ENCODE results near the gene TRAF6.
"Not testable (repeated sequence)": the region's sequence is repeated elsewhere in the genome, so short reads cannot be mapped to it uniquely, and the experiment has no call there.

The TRAF6 gene

DNA sequence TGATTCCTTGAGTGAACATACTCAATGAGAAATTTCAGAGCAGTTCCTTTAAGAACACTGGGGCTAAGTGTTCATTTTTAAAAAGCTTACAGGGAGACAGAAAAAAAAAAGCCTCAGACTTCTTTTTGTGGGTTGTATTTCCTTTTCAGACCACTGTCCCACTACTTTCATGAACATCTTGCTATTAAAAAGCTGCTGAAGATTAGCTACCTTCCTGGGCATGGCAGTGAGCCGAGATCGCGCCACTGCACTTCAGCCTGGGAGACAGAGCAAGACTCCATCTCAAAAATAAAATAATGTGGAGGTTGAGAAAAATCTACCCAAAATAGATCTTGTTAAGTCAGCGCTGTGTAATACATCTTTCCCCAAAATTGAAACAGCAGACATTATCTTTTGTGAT lies 10.8 kb downstream of the TRAF6 start:
- Histone ChIP-seq H3K27ac (no peak overlapping the region), H3K4me3 (no peak overlapping the region)

DNA sequence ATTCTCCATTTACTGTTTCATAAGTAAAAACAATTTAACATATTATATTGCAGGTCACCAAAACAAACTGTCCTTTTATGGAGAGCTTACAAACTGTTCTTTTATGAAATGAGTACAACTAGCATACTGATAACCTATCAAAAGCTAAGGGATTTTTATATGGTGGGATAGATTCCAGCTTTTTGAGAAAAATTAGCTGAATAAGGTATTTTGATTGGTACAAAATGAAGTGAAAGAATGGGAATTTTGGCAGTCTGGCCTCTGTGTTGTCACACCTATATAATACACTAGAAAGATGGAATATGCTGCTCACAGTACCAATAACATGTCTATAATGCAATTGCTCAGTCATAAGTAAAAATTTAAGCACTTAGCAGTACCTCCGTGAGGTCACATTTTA lies 11.4 kb downstream of the TRAF6 start:
- Histone ChIP-seq H3K4me3 (no peak overlapping the region), H3K27ac (no peak overlapping the region)

DNA sequence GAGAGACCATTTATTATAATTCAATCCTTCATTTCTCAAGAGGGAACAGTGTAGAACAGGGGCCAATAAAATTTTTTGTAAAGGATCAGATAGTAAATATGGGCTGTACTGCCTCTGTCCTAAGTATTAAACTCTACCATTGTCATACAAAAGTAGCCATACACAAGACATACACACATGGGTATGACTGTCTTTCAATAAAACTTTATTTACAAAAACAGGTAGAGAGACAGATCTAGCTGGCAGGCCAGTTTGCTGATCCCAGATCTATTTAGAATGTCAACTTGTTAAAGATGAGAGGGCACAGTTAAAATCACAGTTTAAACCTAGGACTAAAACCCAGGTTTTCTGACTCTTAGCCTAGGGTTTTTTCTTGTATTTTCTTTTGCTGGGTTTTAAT lies 16.7 kb downstream of the TRAF6 start:
- Histone ChIP-seq H3K4me3 (no peak overlapping the region), H3K27ac (no peak overlapping the region)

DNA sequence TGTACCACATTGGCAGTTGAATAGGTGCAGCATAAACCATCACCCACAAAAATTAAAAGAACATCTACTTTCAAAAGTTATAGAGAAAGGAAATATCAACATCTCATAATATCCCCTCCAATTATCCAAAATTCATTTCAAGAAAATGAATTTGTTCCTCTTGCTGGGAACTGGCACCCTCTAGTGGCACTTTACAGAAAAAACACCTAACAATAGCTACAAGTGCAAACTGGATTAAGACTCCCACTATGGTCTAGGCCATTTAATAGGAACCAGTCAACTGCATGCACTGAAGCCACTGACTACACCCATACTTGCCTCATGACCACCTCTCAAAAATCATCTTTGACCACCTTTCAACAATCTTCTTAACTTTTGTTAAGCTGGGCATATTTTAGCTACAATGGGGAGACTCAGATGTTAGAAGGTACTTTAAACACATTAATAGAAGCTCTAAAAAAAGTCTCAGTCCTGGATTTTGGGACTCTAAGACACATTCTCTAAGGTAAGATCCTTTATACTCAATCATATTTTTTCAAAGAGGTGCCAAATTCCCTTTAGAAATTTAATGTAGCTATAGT lies 17.3 kb downstream of the TRAF6 start:
- Histone ChIP-seq H3K27ac (no peak overlapping the region), H3K4me3 (no peak overlapping the region)

DNA sequence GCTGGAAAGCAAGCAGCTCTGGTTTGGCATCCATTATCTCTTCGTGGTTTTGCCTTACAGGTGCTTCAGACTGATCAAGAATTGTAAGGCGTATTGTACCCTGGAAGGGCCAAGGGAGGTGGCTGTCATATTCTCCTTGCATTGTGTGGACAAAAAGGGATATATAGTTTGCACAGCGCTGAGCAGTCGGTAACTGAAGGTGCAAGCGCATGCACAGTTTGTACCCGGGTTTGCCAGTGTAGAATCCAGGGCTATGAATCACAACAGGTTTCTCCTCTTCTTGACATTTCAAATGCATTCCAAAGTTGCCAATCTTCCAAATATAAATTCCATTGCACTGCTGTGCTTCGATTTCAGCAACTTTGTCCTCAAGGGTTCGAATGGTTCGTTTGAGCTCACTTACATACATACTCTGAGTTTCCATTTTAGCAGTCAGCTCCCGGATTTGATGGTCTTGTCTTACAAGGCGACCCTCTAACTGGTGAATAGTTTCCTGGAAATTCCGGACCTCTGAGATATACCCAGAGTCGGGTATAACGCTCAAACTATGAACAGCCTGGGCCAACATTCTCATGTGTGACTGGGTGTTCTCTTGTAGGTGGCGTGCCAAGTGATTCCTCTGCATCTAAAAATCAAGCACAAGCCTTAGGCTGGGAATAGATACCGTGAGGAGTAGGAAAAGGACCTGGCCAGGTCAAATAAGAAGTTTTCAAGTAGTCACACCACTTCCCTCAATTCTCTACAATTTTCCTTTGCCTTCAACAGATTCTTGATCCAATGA lies 19.9 kb downstream of the TRAF6 start:
- no peak overlapping the region for H3K4me3 ChIP-seq
- H3K27ac ChIP-seq, result no peak overlapping the region

DNA sequence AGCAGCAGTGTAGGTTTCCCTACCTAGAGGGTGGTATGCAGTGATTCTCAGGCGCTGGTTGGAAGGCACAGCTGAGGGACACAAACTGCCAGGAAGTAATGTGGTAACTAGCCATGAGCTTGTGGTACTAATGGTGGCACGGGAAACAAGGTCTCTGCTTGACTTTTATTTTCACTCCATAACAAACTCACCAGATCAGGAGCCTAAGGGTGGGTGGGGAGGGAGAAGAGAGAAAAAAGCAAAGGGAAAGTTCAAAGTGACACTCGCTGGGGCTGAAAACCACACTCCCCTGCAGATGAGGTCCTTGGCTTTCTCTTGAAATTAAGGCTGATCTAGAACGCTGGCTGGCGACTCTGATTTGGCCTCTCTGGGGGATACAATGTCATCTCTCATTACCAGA lies 22.0 kb downstream of the TRAF6 start:
- no peak overlapping the region for H3K4me3 ChIP-seq
- H3K27ac ChIP-seq, result peak overlapping the region in 15 of 21 experiments; percentile 7 to 74 (median 46)

DNA sequence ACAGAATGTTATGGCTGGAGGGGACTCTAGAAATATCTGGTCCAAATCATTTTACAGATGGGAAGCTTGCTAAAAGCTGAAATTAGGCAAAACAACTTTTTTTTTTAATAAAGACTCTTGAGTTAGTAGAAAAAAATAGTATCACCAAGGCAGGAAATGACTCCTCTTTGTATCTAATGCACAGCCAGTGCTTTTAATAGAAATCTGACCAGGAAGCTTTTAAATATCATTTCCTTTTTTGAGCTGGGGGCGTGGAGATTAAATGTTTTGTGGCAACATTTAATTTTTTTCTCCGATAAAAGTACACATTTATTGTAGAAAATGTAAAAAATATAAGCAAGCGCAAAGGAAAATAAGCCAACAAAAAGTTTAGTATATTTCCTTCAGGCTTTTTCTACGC lies 22.5 kb downstream of the TRAF6 start:
- Histone ChIP-seq H3K27ac (peak overlapping the region in 12 of 21 experiments; percentile 7 to 74 (median 44)), H3K4me3 (no peak overlapping the region)

DNA sequence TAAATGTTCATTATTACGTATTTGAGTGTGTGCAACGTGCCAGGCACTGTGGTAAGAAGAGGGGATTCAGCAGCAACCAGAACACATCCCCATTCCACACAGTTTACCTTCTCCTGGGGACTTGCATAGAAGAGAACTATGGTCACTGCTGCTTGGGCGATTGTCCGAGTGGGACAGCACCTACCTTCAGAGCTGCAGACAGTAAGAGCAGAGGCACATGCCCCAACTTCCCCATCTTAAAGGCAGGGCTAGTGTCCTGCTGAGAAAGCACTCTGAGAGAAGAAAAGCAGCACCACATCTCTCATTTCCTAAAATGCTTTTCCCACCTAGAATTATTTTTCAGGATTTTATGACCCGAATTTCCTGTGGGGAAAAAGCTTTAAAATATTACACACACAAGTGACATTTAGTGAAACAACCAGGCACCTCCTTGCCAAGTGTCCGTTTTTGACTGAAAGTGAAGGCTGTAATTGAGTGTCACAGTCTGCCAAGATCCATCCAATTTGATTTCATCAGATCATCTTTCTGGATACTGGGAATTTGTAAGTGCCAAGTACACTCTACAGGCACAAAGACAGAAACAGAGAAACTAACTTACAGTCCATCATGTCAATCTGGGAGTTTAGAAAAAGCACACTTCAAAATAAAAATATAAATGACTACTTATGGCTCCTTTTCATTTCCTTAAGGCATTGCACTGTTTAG lies 24.6 kb downstream of the TRAF6 start:
- Histone ChIP-seq H3K4me3 (no peak overlapping the region), H3K27ac (no peak overlapping the region)

DNA sequence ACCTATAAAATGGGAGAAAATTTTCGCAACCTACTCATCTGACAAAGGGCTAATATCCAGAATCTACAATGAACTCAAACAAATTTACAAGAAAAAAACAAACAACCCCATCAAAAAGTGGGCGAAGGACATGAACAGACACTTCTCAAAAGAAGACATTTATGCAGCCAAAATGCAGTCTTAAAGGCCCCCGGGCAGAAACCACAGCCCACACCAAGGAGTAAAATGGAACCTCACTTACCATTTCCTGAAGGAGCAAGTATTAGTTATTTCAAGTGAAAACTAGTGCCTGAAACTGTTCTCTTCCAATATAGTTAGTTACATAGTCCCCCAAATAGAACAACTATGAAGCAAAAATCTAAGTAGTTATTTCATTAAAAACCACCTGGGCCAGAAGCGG lies 27.0 kb downstream of the TRAF6 start:
- H3K4me3 ChIP-seq, H3K27ac ChIP-seq: not testable (repeated sequence)

DNA sequence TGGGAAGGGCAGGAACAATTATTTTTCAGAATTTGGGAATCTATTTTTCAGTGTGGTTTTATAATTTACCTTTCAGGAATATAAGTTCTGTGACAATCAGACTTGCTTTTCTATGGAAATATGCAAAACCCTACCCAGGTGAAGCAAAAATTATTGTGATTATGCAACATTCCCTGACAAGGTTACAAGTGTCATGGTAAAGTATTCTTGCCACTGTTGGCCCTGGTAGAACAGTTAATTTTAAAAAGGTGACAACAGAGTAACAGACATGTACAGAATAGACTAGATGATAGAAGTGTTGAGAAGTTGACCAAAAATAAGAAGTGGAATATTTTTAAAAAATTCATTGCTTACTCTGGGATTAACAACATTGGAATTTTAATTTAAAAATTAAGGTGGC lies 29.2 kb downstream of the TRAF6 start:
- Histone ChIP-seq H3K4me3 (no peak overlapping the region), H3K27ac (no peak overlapping the region)

DNA sequence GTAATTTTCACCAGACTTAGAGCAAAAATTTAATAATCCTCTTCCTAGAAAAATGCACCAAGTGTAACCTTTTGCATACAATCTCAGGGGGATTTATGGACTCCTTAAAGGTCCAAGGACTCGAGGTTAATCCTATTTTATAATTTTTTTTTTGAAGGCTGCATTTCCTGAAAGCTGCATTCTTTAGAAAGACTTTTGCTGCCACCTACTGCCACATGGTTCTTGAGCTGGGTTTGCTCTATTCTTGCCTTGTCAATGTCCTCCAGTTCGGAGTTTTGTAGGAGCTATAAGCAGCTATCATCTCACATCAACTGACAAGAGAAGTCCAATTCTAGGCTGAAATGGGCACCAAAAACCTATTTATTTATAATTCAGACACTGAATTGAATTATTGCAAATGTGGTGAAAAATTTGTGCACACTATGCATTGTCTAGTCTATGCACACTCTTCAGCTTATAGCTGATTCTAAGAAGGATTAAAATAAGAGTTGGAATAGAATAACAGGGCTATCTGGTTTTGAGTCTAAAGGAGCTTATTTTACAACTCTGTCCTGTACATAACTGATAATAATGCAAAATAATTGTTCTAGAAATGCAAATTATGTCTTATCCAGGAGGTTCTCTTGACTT lies 31.3 kb downstream of the TRAF6 start:
- Histone ChIP-seq H3K4me3 (no peak overlapping the region), H3K27ac (no peak overlapping the region)

DNA sequence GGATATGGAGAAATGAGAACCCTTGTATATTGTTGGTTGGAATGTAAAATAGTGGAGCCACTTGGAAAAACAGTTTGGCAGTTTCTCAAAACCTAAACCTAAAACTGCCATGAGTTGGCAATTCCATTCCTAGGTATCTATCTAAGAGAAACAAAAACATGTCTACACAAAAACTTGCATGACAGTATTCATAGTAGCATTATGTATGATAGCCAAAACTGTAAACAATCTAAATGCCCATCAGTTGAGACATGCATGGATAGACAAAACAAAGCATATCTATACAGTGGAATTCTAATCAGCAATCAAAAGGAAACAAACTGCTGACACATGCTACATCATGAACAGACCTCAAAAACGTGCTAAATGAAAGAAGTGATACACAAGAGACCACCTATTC lies 34.9 kb downstream of the TRAF6 start:
- Histone ChIP-seq H3K4me3 (no peak overlapping the region), H3K27ac (no peak overlapping the region)

DNA sequence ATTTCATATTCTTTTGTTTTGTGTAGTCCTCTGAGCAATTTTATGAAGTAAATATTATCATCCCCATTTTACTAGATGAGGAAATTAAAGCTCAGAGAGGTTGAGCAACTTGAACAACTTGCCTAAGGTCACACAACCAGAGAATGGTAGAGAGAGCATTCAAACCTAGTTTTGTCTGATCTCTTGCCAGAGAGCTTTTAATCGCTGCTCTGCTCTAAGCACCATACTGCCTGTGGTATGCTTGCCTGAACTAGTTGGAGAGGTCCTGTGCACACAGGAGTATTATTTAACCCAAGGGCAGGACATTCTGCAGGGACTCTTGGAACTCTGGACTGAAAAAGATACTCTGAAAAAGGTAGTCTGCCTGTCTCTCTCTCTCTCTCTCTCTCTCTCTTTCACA lies 38.5 kb downstream of the TRAF6 start:
- no peak overlapping the region for H3K27ac ChIP-seq

DNA sequence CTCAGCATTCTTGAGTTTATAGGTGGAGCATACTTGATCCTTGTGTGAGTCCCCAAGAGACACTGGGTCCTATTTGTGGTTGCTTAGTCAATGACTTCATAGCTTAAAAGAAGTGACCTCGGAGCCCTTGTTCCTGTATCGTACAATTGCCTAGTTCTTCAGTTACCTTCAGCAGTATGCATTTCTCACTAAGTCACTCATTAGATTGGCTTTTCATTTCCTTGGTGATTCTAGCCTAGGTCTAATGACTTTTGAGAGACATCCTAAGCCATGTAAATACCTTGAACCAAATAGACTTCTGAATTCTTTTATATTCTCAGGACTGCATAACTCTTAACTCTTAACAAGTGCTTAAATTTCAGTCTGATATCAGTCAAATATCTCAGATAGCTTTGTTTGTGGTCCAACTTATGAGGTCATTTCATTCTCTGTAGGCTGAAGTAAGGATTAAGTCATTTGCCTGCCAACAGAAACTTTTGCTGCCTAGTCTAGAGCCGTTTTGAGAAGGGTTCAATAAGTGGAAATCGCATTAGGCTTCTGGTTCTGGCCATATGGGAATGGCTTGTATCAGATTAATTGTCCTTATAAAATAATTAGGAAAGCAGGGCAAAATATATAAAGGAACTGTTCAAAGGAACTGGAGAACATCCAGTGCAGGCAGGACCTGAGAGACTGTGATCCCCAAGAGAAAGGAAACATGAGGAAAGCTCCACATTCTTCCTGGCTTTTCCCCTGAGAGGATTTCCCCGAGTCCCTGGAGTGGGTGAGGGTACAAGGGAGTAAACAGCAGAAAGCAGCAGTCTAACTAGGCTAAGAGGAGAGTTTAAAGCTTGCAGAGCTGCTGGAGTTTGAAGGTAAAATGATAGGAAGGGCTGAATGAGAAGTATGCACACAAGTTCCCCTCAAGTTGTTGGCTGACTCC lies 39.9 kb downstream of the TRAF6 start:
- Histone ChIP-seq H3K4me3 (no peak overlapping the region), H3K27ac (no peak overlapping the region)

More for the DNA sequence above, 38.5 kb downstream of the TRAF6 start:
- H3K4me3 ChIP-seq, result no peak overlapping the region

DNA sequence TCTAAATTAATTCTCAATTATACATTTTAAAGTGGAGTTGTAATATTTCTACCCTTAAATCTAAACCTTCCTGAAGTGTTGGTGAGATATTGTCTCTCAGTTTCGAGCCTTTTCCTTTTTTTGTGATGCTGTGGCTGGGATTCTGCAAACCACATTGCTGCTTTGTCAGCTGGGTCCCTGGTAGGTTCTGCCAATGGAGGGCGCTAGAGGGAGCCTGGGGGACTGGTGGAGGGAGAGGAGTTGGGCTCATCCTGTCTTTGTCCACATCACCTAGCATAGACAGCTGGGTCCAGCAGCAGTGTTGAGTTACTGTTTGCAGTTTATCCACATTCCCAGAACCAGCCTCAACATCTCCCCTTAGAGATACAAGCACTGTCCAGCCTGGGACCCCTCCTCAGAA lies 41.0 kb downstream of the TRAF6 start:
- H3K4me3 ChIP-seq, result no peak overlapping the region
- H3K27ac ChIP-seq, result no peak overlapping the region

DNA sequence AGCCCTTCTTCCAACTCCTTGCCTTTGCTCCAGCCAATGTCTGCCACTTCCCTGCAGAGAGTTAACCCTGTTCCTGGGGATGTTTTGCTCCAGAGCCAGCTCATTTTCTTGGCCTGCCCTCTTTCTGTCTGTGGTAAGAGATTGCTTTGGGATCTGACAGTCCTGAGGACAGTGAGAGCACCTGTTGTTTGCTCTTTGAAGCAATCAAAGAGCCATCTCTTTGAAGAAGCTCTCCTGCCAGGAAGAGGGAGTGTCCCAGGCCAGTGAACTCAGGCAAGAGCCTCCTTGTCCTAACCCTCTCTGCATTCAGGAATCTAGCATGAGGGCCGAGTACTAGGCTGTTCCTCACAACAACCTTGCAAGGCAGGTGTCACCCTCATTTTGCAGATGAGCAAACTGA lies 42.2 kb downstream of the TRAF6 start:
- peak overlapping the region in 1 of 21 experiments; percentile 54 for H3K27ac ChIP-seq
- H3K4me3 ChIP-seq, result no peak overlapping the region

DNA sequence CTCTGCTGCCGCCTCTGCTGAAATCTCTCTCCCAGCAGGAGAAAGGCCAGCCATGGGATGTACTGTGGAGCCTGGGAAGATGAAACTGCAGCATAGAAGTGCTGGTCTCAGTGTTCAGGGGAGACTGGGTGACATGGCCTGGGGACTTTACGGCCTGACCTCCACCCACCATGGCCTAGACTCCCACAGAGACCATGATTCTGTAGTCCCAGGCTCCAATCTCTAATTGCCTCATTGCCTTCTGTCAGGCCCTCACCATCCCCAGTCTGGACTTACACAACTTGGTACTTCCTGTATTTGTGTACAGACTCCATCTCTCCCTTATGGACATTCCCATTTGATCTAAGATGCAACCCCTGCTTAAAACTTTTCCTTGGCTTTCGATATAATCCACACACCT lies 43.1 kb downstream of the TRAF6 start:
- peak overlapping the region in 1 of 21 experiments; percentile 54 for H3K27ac ChIP-seq

DNA sequence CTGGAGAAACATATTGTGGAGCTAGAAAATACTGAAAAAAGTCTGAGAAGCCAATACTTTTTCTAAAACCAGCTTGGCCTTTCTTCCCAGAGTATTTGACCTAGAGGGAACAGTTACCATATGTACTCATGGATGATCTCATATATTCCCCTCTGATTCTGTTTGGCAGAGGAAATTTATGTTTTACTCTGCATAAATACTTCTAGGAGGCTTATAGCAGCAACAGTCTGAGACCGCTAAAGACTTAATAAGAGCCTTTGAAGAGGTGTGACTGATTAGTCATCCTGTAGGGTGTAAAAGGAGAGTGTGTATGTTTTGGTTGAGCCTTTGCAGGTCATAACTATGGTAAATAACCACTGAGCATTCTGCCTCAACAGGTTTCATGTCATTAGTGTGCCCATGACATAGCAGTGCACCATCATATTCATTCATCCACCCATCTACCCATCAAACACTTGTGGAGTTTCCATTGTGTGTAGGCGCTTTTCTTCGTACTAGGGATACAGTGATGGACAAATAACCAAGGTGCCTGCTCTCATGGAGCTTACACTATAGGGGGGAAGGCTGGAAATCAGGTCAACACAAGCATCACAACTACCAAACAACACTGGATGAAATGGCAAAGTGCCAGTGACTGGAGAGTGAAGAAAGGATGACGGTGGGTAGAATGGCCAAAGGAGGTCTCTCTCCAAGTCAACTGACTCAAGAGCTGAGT lies 44.5 kb downstream of the TRAF6 start:
- Histone ChIP-seq H3K27ac (no peak overlapping the region), H3K4me3 (no peak overlapping the region)

More for the DNA sequence above, 43.1 kb downstream of the TRAF6 start:
- H3K4me3 ChIP-seq, result no peak overlapping the region

DNA sequence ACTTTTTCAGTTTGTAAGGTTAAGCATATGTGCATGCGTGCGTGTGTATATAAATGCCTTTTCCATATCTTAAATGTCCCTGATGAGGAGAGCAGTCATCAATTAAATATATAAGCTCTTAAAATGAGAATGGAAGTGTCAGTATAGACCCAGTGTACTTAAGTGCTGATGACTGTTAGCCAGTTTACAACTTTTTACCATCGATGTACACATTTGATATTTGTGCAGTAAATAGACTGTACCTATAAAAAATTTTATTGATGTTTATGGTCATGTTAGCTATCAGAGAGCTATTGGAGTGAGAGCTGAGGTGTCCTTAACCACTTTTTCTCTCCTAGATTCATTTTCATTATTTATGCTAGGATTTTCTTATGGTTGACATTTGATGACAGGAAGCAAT lies 45.4 kb downstream of the TRAF6 start:
- no peak overlapping the region for H3K27ac ChIP-seq
- no peak overlapping the region for H3K4me3 ChIP-seq
